GM10847 (cell line): Measurements from ENCODE around the gene TFIP11.

Experiments
- POLR2A ChIP-seq: IDR thresholded peaks from 2 replicates; pipeline ENCODE4 v1.6.1; 2011; ENCODE audit not compliant: insufficient read length; ENCODE audit errors: extremely low read depth

Gene TFIP11

GRCh38 chr22:26547426-26547825, 35.2 kb upstream of the TFIP11 start:
- no peak for TF ChIP-seq POLR2A

- no peak for TF ChIP-seq POLR2A
These were observed 34.0 kb upstream of the TFIP11 start for GRCh38 chr22:26546282-26546681.

GRCh38 chr22:26545827-26546226, 33.6 kb upstream of the TFIP11 start:
- TF ChIP-seq POLR2A = no peak

- TF ChIP-seq POLR2A = no peak
These were observed 33.1 kb upstream of the TFIP11 start for GRCh38 chr22:26545385-26545784.

- TF ChIP-seq POLR2A = no peak
These were observed 32.2 kb upstream of the TFIP11 start for GRCh38 chr22:26544489-26544888.

GRCh38 chr22:26542831-26543230, 30.6 kb upstream of the TFIP11 start:
- TF ChIP-seq POLR2A = no peak

- no peak for TF ChIP-seq POLR2A
These were observed 29.0 kb upstream of the TFIP11 start for GRCh38 chr22:26541167-26541819.

GRCh38 chr22:26540119-26540518, 27.8 kb upstream of the TFIP11 start:
- no peak for TF ChIP-seq POLR2A

- no peak for TF ChIP-seq POLR2A
These were observed 24.5 kb upstream of the TFIP11 start for GRCh38 chr22:26536762-26537134.

- TF ChIP-seq POLR2A = no peak
These were observed 23.9 kb upstream of the TFIP11 start for GRCh38 chr22:26536056-26536761.

- no peak for TF ChIP-seq POLR2A
These were observed 23.3 kb upstream of the TFIP11 start for GRCh38 chr22:26535603-26535908.

GRCh38 chr22:26534874-26535602, 22.8 kb upstream of the TFIP11 start:
- no peak for TF ChIP-seq POLR2A

- no peak for TF ChIP-seq POLR2A
These were observed 22.0 kb upstream of the TFIP11 start for GRCh38 chr22:26534171-26534855.

GRCh38 chr22:26529345-26529744, 17.1 kb upstream of the TFIP11 start:
- TF ChIP-seq POLR2A = no peak

- TF ChIP-seq POLR2A = no peak
These were observed 15.5 kb upstream of the TFIP11 start for GRCh38 chr22:26527574-26528465.
